A549 (cell line): ENCODE results near the gene CAMK4. TPM values are rescaled to one million over a fixed set of nuclear protein-coding genes. Genes with fewer than 3 reads are reported as not detected.

ENCODE experiments used
- ATAC-seq, 2 experiments: fragments of 200-7000 bp in 1 of 2; fragments of >200 bp in 1 of 2; cut with Nextera tagmentation in 1 of 2; cut with Tn5 transposase in 1 of 2; 3 replicates each; pipeline versions ENCODE4 v1.8.0 to v1.9.1; 2018 to 2020; ENCODE audit warnings: mild to moderate bottlenecking in 1 of 2, moderate library complexity in 1 of 2
- CTCF ChIA-PET: fragments of 300-600 bp; sonication (Branson Sonifier 250); formaldehyde crosslinking; extraction: SDS; loops from one replicate; lab custom pipeline; 2021; ENCODE audit warnings: antibody characterized with exemption, inconsistent platforms; lab: Yijun Ruan, JAX
- POLR2A ChIA-PET: fragments of 350-600 bp; formaldehyde crosslinking; extraction: SDS; loops from one replicate; lab custom pipeline; 2021; ENCODE audit warnings: antibody characterized with exemption, inconsistent platforms; lab: Yijun Ruan, JAX
- DNase-seq, 2 experiments: peaks; one replicate each; pipeline versions ENCODE4 v3.0.0 to v3.0.0-alpha.2; 2011 to 2016; ENCODE audit warnings: low read depth in 1 of 2, low spot score in 1 of 2
- FAIRE-seq: peaks from 2 replicates; lab custom pipeline; 2011; peaks lifted over from hg19 to GRCh38; lab: Jason Lieb, UNC
- H3K27ac ChIP-seq, 2 experiments: fragments of >200 bp; sonication (Bioruptor Twin); formaldehyde crosslinking; 3 replicates each; pipeline ENCODE4 v1.5.1; 2016 to 2017
- H3K4me1 ChIP-seq: fragments of >200 bp; sonication (Bioruptor Twin); formaldehyde crosslinking; 3 replicates; pipeline ENCODE4 v1.6.1; 2016
- H3K4me2 ChIP-seq: fragments of >200 bp; sonication (Bioruptor Twin); formaldehyde crosslinking; 3 replicates; pipeline ENCODE4 v1.6.1; 2016
- H3K4me3 ChIP-seq: fragments of >200 bp; sonication (Bioruptor Twin); formaldehyde crosslinking; 3 replicates; pipeline ENCODE4 v1.5.1; 2016
- H3K9me3 ChIP-seq: fragments of >200 bp; sonication (Bioruptor Twin); formaldehyde crosslinking; 3 replicates; pipeline ENCODE4 v1.6.1; 2016
- ATOH8 ChIP-seq: fragments of 250-450 bp; sonication (Bioruptor Pico); IDR thresholded peaks from 2 replicates; pipeline ENCODE4 v1.5.0; 2020; ENCODE audit warnings: low read depth, mild to moderate bottlenecking, moderate library complexity
- BHLHE40 ChIP-seq: IDR thresholded peaks from 2 replicates; pipeline ENCODE4 v1.6.1; 2012; ENCODE audit warnings: low read depth, low read length, inconsistent platforms
- CEBPB ChIP-seq, 2 experiments: fragments of >200 bp in 1 of 2; sonication (Bioruptor Twin) in 1 of 2; formaldehyde crosslinking in 1 of 2; IDR thresholded peaks; 2 replicates each; pipeline ENCODE4 v1.6.1; 2012 to 2016
- CHD2 ChIP-seq: fragments of 150-350 bp; IDR thresholded peaks from 2 replicates; pipeline ENCODE4 v1.6.1; 2014; ENCODE audit warnings: low read length; ENCODE audit not compliant: partially characterized antibody
- CTCF ChIP-seq: fragments of >200 bp; sonication (Bioruptor Twin); formaldehyde crosslinking; IDR thresholded peaks from 3 replicates; pipeline ENCODE4 v1.5.1; 2016
- EHMT2 ChIP-seq: fragments of 200-600 bp; sonication (generic); IDR thresholded peaks from 2 replicates; pipeline ENCODE4 v1.6.1; 2016; ENCODE audit warnings: antibody characterized with exemption, low read depth, mild to moderate bottlenecking, moderate library complexity
- ESRRA ChIP-seq: fragments of 150-350 bp; IDR thresholded peaks from 2 replicates; pipeline ENCODE4 v1.6.1; 2014; ENCODE audit warnings: mild to moderate bottlenecking, low read length, borderline replicate concordance
- FOSB ChIP-seq: fragments of 250-450 bp; sonication (Bioruptor Pico); IDR thresholded peaks from 2 replicates; pipeline ENCODE4 v1.5.0; 2020; ENCODE audit warnings: mild to moderate bottlenecking, moderate library complexity
- FOSL2 ChIP-seq, 2 experiments: fragments of 450-650 bp in 1 of 2; fragments of >200 bp in 1 of 2; sonication (Bioruptor Twin) in 1 of 2; formaldehyde crosslinking; IDR thresholded peaks; 2 replicates each; pipeline versions ENCODE4 v1.5.0 to v1.6.1; 2016 to 2020; ENCODE audit warnings: mild to moderate bottlenecking in 1 of 2, moderate library complexity in 1 of 2
- GATA3 ChIP-seq: IDR thresholded peaks from 2 replicates; pipeline ENCODE4 v1.6.1; 2012; ENCODE audit warnings: borderline replicate concordance
- HDAC2 ChIP-seq: fragments of 200-600 bp; sonication (generic); IDR thresholded peaks from 2 replicates; pipeline ENCODE4 v1.6.1; 2016
- HES2 ChIP-seq: fragments of >200 bp; sonication (Bioruptor Twin); formaldehyde crosslinking; IDR thresholded peaks from 2 replicates; pipeline ENCODE4 v1.6.1; 2016
- HEYL ChIP-seq: fragments of 250-450 bp; sonication (Bioruptor Pico); IDR thresholded peaks from 2 replicates; pipeline ENCODE4 v1.8.0; 2021; ENCODE audit warnings: mild to moderate bottlenecking, moderate library complexity
- KDM1A ChIP-seq: fragments of 200-600 bp; sonication (generic); IDR thresholded peaks from 2 replicates; pipeline ENCODE4 v1.6.1; 2016; ENCODE audit warnings: low read depth, mild to moderate bottlenecking
- KDM5A ChIP-seq: fragments of 200-600 bp; sonication (generic); IDR thresholded peaks from 2 replicates; pipeline ENCODE4 v1.6.1; 2016; ENCODE audit warnings: antibody characterized with exemption, mild to moderate bottlenecking
- MAFK ChIP-seq: fragments of 450-650 bp; IDR thresholded peaks from 2 replicates; pipeline ENCODE4 v1.6.1; 2014; ENCODE audit not compliant: partially characterized antibody
- MAX ChIP-seq: IDR thresholded peaks from 2 replicates; pipeline ENCODE4 v1.6.1; 2012
- NFE2L2 ChIP-seq: fragments of 150-350 bp; conservative IDR thresholded peaks from 2 replicates; pipeline ENCODE4 v1.6.1; 2014; ENCODE audit warnings: low read length
- NPAS2 ChIP-seq: fragments of 250-450 bp; sonication (Bioruptor Pico); IDR thresholded peaks from 2 replicates; pipeline ENCODE4 v1.8.0; 2022; ENCODE audit warnings: mild to moderate bottlenecking, moderate library complexity, borderline replicate concordance
- NR3C1 ChIP-seq: fragments of >200 bp; sonication (Bioruptor Twin); formaldehyde crosslinking; IDR thresholded peaks from 3 replicates; pipeline ENCODE4 v1.6.1; 2017
- PBX3 ChIP-seq: IDR thresholded peaks from 2 replicates; pipeline ENCODE4 v1.6.1; 2012
- RAD21 ChIP-seq, 2 experiments: fragments of >200 bp in 1 of 2; sonication (Bioruptor Twin) in 1 of 2; formaldehyde crosslinking in 1 of 2; IDR thresholded peaks in 1 of 2; conservative IDR thresholded peaks in 1 of 2; 2 replicates in 1 of 2; 3 replicates in 1 of 2; pipeline ENCODE4 v1.6.1; 2012 to 2018; ENCODE audit warnings: inconsistent platforms in 1 of 2
- RCOR1 ChIP-seq: fragments of 150-350 bp; IDR thresholded peaks from 2 replicates; pipeline ENCODE4 v1.6.1; 2014; ENCODE audit warnings: antibody characterized with exemption, low read length, low read depth
- RFX5 ChIP-seq: fragments of 450-650 bp; IDR thresholded peaks from 2 replicates; pipeline ENCODE4 v1.7.1; 2014; ENCODE audit warnings: antibody characterized with exemption, mild to moderate bottlenecking, moderate library complexity
- SMC3 ChIP-seq: fragments of >200 bp; sonication (Bioruptor Twin); formaldehyde crosslinking; IDR thresholded peaks from 3 replicates; pipeline ENCODE4 v1.6.1; 2018; ENCODE audit warnings: inconsistent platforms
- TFCP2L1 ChIP-seq: fragments of 250-450 bp; sonication (Bioruptor Pico); IDR thresholded peaks from 2 replicates; pipeline ENCODE4 v1.5.0; 2021; ENCODE audit warnings: mild to moderate bottlenecking
- TP53 ChIP-seq: fragments of 250-450 bp; sonication (Bioruptor Pico); IDR thresholded peaks from 2 replicates; pipeline ENCODE4 v1.5.0; 2021; ENCODE audit warnings: mild to moderate bottlenecking, moderate library complexity
- WGBS: methylation state at CpG from one replicate; pipeline ENCODE4 v1.1.6; 2017; ENCODE audit errors: missing lambda C conversion rate; 5-methylcytosine and 5-hydroxymethylcytosine counted together
- polyA plus RNA-seq, 4 experiments: library from polyadenylated mRNA; depleted of rRNA in 3 of 4; stranded (reverse); fragments of >200 nt; fragmentation: RNase III in 1 of 4; extraction: RNeasy Plus Mini Kit Qiagen cat#74134 plus additional on column Dnase treatment in 1 of 4; gene quantifications; 2 replicates in 3 of 4; 3 replicates in 1 of 4; pipeline ENCODE4 v1.2.3, GENCODE V29; 2011 to 2017

CAMK4 gene
- polyA plus RNA-seq, 2 of the 4 experiments (the other 2 are of a cell fraction), result not detected

GRCh38 chr5:111252799-111253545 lies 28.8 kb downstream of the CAMK4 start:
- H3K4me2 ChIP-seq, result no peak overlapping the region
- H3K9me3 ChIP-seq, result no peaks in the 10 kb centered on the region
- 36% methylated on average over 5 of the region's 5 CpGs for WGBS
- no peak for FAIRE-seq
- CTCF ChIA-PET, result no interaction called here
- H3K27ac ChIP-seq, result no peak overlapping the region
- DNase-seq, result no peak
- ATAC-seq, result no peak
- no peaks in the 10 kb centered on the region for H3K4me1 ChIP-seq
- TF ChIP-seq SMC3, result no peak
- no peak for TF ChIP-seq CEBPB (IDR thresholded peaks at IDR 0.05)
- POLR2A ChIA-PET, result no interaction called here
- H3K4me3 ChIP-seq, result no peak overlapping the region

GRCh38 chr5:111254613-111255012 lies 30.4 kb downstream of the CAMK4 start:
- Histone ChIP-seq H3K4me1 (no peaks in the 10 kb centered on the region), H3K9me3 (no peaks in the 10 kb centered on the region), H3K27ac (no peak overlapping the region), H3K4me3 (no peak overlapping the region), H3K4me2 (no peak overlapping the region)
- no peak for DNase-seq
- WGBS, result 0% methylated on average over 3 of the region's 3 CpGs
- POLR2A ChIA-PET, result no interaction called here
- FAIRE-seq, result no peak
- ATAC-seq, result no peak
- TF ChIP-seq FOSB (CRISPR knock-in tag) (no peak), TFCP2L1 (CRISPR knock-in tag) (no peak), HDAC2 (no peak), NPAS2 (CRISPR knock-in tag) (no peak), TP53 (CRISPR knock-in tag) (no peak), ESRRA (no peak), KDM5A (no peak), CTCF (no peak), RCOR1 (no peak), FOSL2 (IDR thresholded peaks at IDR 0.05) (no peak), FOSL2 (CRISPR knock-in tag; IDR thresholded peaks at IDR 0.05) (no peak), GATA3 (no peak), HEYL (no peak), RFX5 (no peak), NR3C1 (no peak), BHLHE40 (no peak), CHD2 (no peak), ATOH8 (CRISPR knock-in tag) (no peak), RAD21 (conservative IDR thresholded peaks at IDR 0.05 in 1 of 2, IDR thresholded peaks at IDR 0.05 in 1 of 2) (no peak)
- CTCF ChIA-PET, result no interaction called here

GRCh38 chr5:111255169-111255568 lies 31.0 kb downstream of the CAMK4 start:
- POLR2A ChIA-PET, result no interaction called here
- ATAC-seq, result no peak
- H3K27ac ChIP-seq, result no peak overlapping the region
- H3K4me3 ChIP-seq, result no peak overlapping the region
- TF ChIP-seq ESRRA (no peak), HES2 (no peak), MAX (no peak), PBX3 (no peak), KDM1A (no peak), MAFK (no peak), NFE2L2 (no peak), RFX5 (no peak), CEBPB (IDR thresholded peaks at IDR 0.05) (no peak), EHMT2 (no peak)
- TF ChIP-seq, all 56 proteins: peak for 0
- no peak overlapping the region for H3K4me2 ChIP-seq
- CTCF ChIA-PET, result no interaction called here
- no peaks in the 10 kb centered on the region for H3K4me1 ChIP-seq
- DNase-seq (no peak), FAIRE-seq (no peak)
- H3K9me3 ChIP-seq, result no peaks in the 10 kb centered on the region
- WGBS, result 0% methylated on average over 1 of the region's 1 CpG
